Measurements from ENCODE around the gene FCN1.

The FCN1 gene

GRCh38 chr9:134863941-134864820, 53.5 kb downstream of the FCN1 start:
- TF ChIP-seq, protein P1, sequence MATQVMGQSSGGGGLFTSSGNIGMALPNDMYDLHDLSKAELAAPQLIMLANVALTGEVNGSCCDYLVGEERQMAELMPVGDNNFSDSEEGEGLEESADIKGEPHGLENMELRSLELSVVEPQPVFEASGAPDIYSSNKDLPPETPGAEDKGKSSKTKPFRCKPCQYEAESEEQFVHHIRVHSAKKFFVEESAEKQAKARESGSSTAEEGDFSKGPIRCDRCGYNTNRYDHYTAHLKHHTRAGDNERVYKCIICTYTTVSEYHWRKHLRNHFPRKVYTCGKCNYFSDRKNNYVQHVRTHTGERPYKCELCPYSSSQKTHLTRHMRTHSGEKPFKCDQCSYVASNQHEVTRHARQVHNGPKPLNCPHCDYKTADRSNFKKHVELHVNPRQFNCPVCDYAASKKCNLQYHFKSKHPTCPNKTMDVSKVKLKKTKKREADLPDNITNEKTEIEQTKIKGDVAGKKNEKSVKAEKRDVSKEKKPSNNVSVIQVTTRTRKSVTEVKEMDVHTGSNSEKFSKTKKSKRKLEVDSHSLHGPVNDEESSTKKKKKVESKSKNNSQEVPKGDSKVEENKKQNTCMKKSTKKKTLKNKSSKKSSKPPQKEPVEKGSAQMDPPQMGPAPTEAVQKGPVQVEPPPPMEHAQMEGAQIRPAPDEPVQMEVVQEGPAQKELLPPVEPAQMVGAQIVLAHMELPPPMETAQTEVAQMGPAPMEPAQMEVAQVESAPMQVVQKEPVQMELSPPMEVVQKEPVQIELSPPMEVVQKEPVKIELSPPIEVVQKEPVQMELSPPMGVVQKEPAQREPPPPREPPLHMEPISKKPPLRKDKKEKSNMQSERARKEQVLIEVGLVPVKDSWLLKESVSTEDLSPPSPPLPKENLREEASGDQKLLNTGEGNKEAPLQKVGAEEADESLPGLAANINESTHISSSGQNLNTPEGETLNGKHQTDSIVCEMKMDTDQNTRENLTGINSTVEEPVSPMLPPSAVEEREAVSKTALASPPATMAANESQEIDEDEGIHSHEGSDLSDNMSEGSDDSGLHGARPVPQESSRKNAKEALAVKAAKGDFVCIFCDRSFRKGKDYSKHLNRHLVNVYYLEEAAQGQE (IDR thresholded peaks at IDR 0.05; ENCODE audit: insufficient read depth in 1 of 2, low read depth in 2 of 2, low read length in 2 of 2), result no peak
- TF ChIP-seq POLR2AphosphoS5 (IDR thresholded peaks at IDR 0.05; ENCODE audit: low read depth, low read length), result no peak
- no peak for TF ChIP-seq SIN3A (IDR thresholded peaks at IDR 0.05; ENCODE audit: borderline replicate concordance, insufficient read depth, low read length)
- TF ChIP-seq FOXP2 (optimal IDR thresholded peaks at IDR 0.05; ENCODE audit: borderline replicate concordance, extremely low read depth, extremely low read length, insufficient read depth), result no peak
- TF ChIP-seq TAF1 (IDR thresholded peaks at IDR 0.05; ENCODE audit: borderline replicate concordance, insufficient read depth, low read length), result no peak

DNA sequence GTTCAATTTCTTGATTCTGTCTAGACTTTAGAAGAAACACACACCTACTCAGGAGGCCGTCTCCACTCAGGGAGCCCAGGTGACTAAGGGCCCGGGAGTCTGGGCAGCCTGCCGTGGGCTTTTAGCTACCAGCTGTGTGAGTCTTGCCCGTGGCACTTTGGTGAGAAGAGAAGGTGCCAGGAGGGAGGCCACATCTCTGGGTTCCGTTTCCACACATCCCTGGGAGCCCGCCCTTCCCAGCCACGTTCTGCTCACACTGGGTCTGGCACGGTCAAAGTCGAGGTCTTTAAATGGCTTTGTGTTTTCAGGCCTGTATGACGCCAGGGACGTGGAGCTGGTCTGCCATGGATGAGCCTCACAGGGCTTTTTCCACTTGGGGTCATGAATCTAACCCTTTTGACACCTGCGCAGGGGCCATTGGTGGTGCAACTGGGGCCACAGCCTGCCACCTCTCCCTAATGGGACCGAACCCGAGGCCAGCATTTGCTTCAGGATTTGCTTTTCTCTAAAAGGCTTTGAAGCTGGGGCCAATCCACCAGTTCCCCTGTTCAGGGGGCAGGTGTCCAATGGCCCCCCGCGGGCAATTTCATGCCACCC, 54.3 kb downstream of the FCN1 start:
- TF ChIP-seq SIN3A (IDR thresholded peaks at IDR 0.05; ENCODE audit: borderline replicate concordance, insufficient read depth, low read length) (no peak), FOXP2 (optimal IDR thresholded peaks at IDR 0.05; ENCODE audit: borderline replicate concordance, extremely low read depth, extremely low read length, insufficient read depth) (no peak), POLR2AphosphoS5 (IDR thresholded peaks at IDR 0.05; ENCODE audit: low read depth, low read length) (no peak), TAF1 (IDR thresholded peaks at IDR 0.05; ENCODE audit: borderline replicate concordance, insufficient read depth, low read length) (no peak)
- TF ChIP-seq, protein P1 (IDR thresholded peaks at IDR 0.05; ENCODE audit: insufficient read depth in 1 of 2, low read depth in 2 of 2, low read length in 2 of 2), result no peak

GRCh38 chr9:134861595-134862334, 55.9 kb downstream of the FCN1 start:
- TF ChIP-seq POLR2AphosphoS5 (IDR thresholded peaks at IDR 0.05; ENCODE audit: low read depth, low read length) (no peak), FOXP2 (optimal IDR thresholded peaks at IDR 0.05; ENCODE audit: borderline replicate concordance, extremely low read depth, extremely low read length, insufficient read depth) (no peak), SIN3A (IDR thresholded peaks at IDR 0.05; ENCODE audit: borderline replicate concordance, insufficient read depth, low read length) (no peak), TAF1 (IDR thresholded peaks at IDR 0.05; ENCODE audit: borderline replicate concordance, insufficient read depth, low read length) (no peak)
- TF ChIP-seq, protein P1 (IDR thresholded peaks at IDR 0.05; ENCODE audit: insufficient read depth in 1 of 2, low read depth in 2 of 2, low read length in 2 of 2), result no peak

DNA sequence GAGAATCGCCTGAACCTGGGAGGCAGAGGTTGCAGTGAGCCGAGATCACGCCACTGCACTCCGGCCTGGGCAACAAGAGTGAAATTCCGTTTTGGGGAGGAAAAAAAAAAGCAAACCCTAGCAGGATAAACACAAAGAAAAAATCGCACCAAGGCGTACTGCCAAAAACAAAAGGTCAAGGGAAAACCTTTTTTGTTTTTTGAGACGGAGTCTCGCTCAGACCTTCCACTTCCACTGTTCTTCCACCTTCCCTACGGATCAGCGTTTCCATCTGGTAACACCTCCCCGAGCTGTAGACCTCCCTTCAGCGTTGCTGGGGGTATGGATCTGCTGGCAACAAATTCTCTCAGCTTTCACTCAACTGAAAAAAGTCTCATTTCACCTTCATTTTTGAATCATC, 57.2 kb downstream of the FCN1 start:
- TF ChIP-seq POLR2AphosphoS5 (IDR thresholded peaks at IDR 0.05; ENCODE audit: low read depth, low read length) (no peak), SIN3A (IDR thresholded peaks at IDR 0.05; ENCODE audit: borderline replicate concordance, insufficient read depth, low read length) (no peak), FOXP2 (optimal IDR thresholded peaks at IDR 0.05; ENCODE audit: borderline replicate concordance, extremely low read depth, extremely low read length, insufficient read depth) (no peak), TAF1 (IDR thresholded peaks at IDR 0.05; ENCODE audit: borderline replicate concordance, insufficient read depth, low read length) (no peak)
- TF ChIP-seq, protein P1 (IDR thresholded peaks at IDR 0.05; ENCODE audit: insufficient read depth in 1 of 2, low read depth in 2 of 2, low read length in 2 of 2), result no peak

Data from PFSK-1 (cell line).